ENCODE data around the gene OPCML. TPM values are rescaled to one million over a fixed set of nuclear protein-coding genes. Genes with fewer than 3 reads are reported as not detected.

OPCML gene
- total RNA-seq, 4 donors from 2014 or later, result 0.06 to 0.83 (median 0.24) TPM

- H3K36me3 ChIP-seq, result no peaks in the 10 kb centered on the region
- H3K4me3 ChIP-seq, result no peak overlapping the region
- no peaks in the 10 kb centered on the region for H3K9me3 ChIP-seq
- H3K4me1 ChIP-seq, result no peaks in the 10 kb centered on the region
- intact Hi-C loops (cut with DNase I), result no loop called here
- WGBS, result 75% methylated on average over 10 of the region's 10 CpGs
- peaks cover 0 to 19% (median 0%) of the 10 kb centered on the region in 4 donors for H3K27me3 ChIP-seq
- TF ChIP-seq, protein P1, sequence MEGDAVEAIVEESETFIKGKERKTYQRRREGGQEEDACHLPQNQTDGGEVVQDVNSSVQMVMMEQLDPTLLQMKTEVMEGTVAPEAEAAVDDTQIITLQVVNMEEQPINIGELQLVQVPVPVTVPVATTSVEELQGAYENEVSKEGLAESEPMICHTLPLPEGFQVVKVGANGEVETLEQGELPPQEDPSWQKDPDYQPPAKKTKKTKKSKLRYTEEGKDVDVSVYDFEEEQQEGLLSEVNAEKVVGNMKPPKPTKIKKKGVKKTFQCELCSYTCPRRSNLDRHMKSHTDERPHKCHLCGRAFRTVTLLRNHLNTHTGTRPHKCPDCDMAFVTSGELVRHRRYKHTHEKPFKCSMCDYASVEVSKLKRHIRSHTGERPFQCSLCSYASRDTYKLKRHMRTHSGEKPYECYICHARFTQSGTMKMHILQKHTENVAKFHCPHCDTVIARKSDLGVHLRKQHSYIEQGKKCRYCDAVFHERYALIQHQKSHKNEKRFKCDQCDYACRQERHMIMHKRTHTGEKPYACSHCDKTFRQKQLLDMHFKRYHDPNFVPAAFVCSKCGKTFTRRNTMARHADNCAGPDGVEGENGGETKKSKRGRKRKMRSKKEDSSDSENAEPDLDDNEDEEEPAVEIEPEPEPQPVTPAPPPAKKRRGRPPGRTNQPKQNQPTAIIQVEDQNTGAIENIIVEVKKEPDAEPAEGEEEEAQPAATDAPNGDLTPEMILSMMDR (IDR thresholded peaks at IDR 0.05), result no peak
- TF ChIP-seq POLR2A (IDR thresholded peaks at IDR 0.05; ENCODE audit: low read depth), result no peak
- no peak overlapping the region for H3K27ac ChIP-seq (replicated peaks in 1 of 4)
- DNase-seq (ENCODE audit: extremely low spot score), result no peak
These were observed 291.2 kb downstream of the OPCML start for GRCh38 chr11:133240908-133241655.

GRCh38 chr11:133239575-133239974 lies 292.7 kb downstream of the OPCML start:
- no peak for DNase-seq (ENCODE audit: extremely low spot score)
- 80% methylated on average over 8 of the region's 8 CpGs for WGBS
- peaks cover 0 to 26% (median 0%) of the 10 kb centered on the region in 4 donors for H3K27me3 ChIP-seq
- no peaks in the 10 kb centered on the region for H3K9me3 ChIP-seq
- intact Hi-C loops (cut with DNase I), result no loop called here
- TF ChIP-seq POLR2AphosphoS5 (IDR thresholded peaks at IDR 0.05) (no peak), EP300 (IDR thresholded peaks at IDR 0.05) (no peak), POLR2A (IDR thresholded peaks at IDR 0.05; ENCODE audit: low read depth) (no peak)
- TF ChIP-seq, protein P1 (IDR thresholded peaks at IDR 0.05), result no peak
- no peak overlapping the region for H3K27ac ChIP-seq (replicated peaks in 1 of 4)
- no peaks in the 10 kb centered on the region for H3K36me3 ChIP-seq
- no peak overlapping the region for H3K4me3 ChIP-seq
- H3K4me1 ChIP-seq, result no peaks in the 10 kb centered on the region

DNA sequence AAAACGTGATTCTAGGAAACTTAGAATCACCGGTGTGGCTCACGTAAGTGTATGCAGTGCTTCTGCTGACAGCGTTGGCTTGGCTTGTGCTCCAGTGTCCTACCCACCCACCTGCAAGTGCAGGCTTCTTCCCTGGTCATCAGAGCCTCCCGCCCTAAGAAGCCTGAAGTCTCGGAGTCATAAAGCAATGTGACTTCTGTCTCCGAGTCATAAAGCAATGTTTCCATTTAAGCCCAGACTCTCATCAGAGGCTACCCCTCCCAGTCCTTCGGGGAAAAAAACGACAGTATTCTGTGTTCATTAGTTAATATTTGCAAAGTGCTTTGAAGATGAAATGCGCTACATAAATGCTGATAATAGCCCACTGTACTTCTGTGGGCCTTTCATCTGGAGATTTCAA lies 293.8 kb downstream of the OPCML start:
- Histone ChIP-seq H3K27me3 (peaks cover 0 to 20% (median 0%) of the 10 kb centered on the region in 4 donors), H3K9me3 (peaks cover 0 to 3% (median under 1%) of the 10 kb centered on the region in 4 donors), H3K27ac (replicated peaks in 1 of 4) (no peak overlapping the region), H3K4me3 (no peak overlapping the region), H3K4me1 (no peaks in the 10 kb centered on the region), H3K36me3 (no peaks in the 10 kb centered on the region)
- 85% methylated on average over 10 of the region's 10 CpGs for WGBS
- DNase-seq (ENCODE audit: extremely low spot score), result no peak
- intact Hi-C loops (cut with DNase I), result no loop called here
- TF ChIP-seq POLR2A (IDR thresholded peaks at IDR 0.05; ENCODE audit: low read depth), result no peak
- no peak for TF ChIP-seq EP300 (IDR thresholded peaks at IDR 0.05)
- TF ChIP-seq, protein P1 (IDR thresholded peaks at IDR 0.05), result no peak
- TF ChIP-seq POLR2AphosphoS5 (IDR thresholded peaks at IDR 0.05), result no peak

- peaks cover 0 to 7% (median 3%) of the 10 kb centered on the region in 4 donors for H3K9me3 ChIP-seq
- H3K36me3 ChIP-seq, result no peaks in the 10 kb centered on the region
- WGBS, result 94% methylated on average over 2 of the region's 2 CpGs
These were observed 294.3 kb downstream of the OPCML start for GRCh38 chr11:133238027-133238426.

More at GRCh38 chr11:133238027-133238426, 294.3 kb downstream of the OPCML start:
- Histone ChIP-seq H3K4me3 (no peak overlapping the region), H3K4me1 (no peaks in the 10 kb centered on the region), H3K27ac (replicated peaks in 1 of 4) (no peak overlapping the region), H3K27me3 (peaks cover 0 to 20% (median 0%) of the 10 kb centered on the region in 4 donors)
- TF ChIP-seq EP300 (IDR thresholded peaks at IDR 0.05) (no peak), POLR2A (IDR thresholded peaks at IDR 0.05; ENCODE audit: low read depth) (no peak), POLR2AphosphoS5 (IDR thresholded peaks at IDR 0.05) (no peak)
- TF ChIP-seq, protein P1 (IDR thresholded peaks at IDR 0.05), result no peak
- DNase-seq (ENCODE audit: extremely low spot score), result no peak
- intact Hi-C loops (cut with DNase I), result no loop called here

Measured in esophagus muscularis mucosa (tissue), 4 donors.